Measurements from ENCODE around the gene PDE4D. TPM values are rescaled to one million over a fixed set of nuclear protein-coding genes. Genes with fewer than 3 reads are reported as not detected.

PDE4D gene
- total and polyA plus RNA-seq, 10 of the 15 experiments (the other 5 are each of a cell fraction or from before 2014, with no cell fraction given): 0.87 to 4.1 (median 2.2) TPM

- WGBS (ENCODE audit: insufficient coverage, insufficient replicate concordance, low lambda C conversion rate, missing lambda C conversion rate): 31% methylated on average over 4 of the region's 4 CpGs
- TF ChIP-seq POU2F2 (IDR thresholded peaks at IDR 0.05; ENCODE audit: borderline replicate concordance, low read depth, low read length) (no peak), ZBTB4 (CRISPR knock-in tag; IDR thresholded peaks at IDR 0.05) (no peak), FOXM1 (IDR thresholded peaks at IDR 0.05; ENCODE audit: low read depth, low read length) (no peak), POLR2AphosphoS5 (IDR thresholded peaks at IDR 0.05; ENCODE audit: low read length) (no peak), GABPA (IDR thresholded peaks at IDR 0.05; ENCODE audit: low read depth) (no peak), HCFC1 (IDR thresholded peaks at IDR 0.05; ENCODE audit: low read length) (no peak), DPF2 (IDR thresholded peaks at IDR 0.05) (no peak), BCL3 (IDR thresholded peaks at IDR 0.05; ENCODE audit: borderline replicate concordance, insufficient read depth, low read depth, low read length, poor library complexity, severe bottlenecking) (no peak), NKRF (conservative IDR thresholded peaks at IDR 0.05) (no peak), RCOR1 (conservative IDR thresholded peaks at IDR 0.05; ENCODE audit: low read depth, low read length) (no peak), FOS (IDR thresholded peaks at IDR 0.05; ENCODE audit: borderline replicate concordance, extremely low read depth, insufficient read length) (no peak), CBX3 (IDR thresholded peaks at IDR 0.05; ENCODE audit: borderline replicate concordance, low read depth) (no peak), HDAC2 (IDR thresholded peaks at IDR 0.05) (no peak), CHD4 (IDR thresholded peaks at IDR 0.05) (no peak), USF1 (IDR thresholded peaks at IDR 0.05; ENCODE audit: borderline replicate concordance, extremely low read length, insufficient read depth, low read depth, low read length) (no peak)
These were observed 566.1 kb downstream of the PDE4D start for GRCh38 chr5:59327191-59327980.

More at GRCh38 chr5:59327191-59327980, 566.1 kb downstream of the PDE4D start:
- no peaks in the 10 kb centered on the region for H3K27me3 ChIP-seq (replicated peaks in 1 of 2; ENCODE audit: control insufficient read depth in 2 of 2, insufficient read depth in 2 of 2, low read length in 1 of 2)
- SMC1A ChIA-PET (ENCODE audit: uncharacterized antibody, unreplicated experiment): interaction anchor here (0.6 to 1.4 kb wide), 3 partner anchors 9 to 469 kb away, joined by 3 to 5 read pairs (median 3); no protein-coding TSS in a partner anchor
- intact Hi-C loops (cut with micrococcal nuclease; ENCODE audit: unreplicated experiment) (no loop called here), in situ Hi-C loops (cut with MboI) (no loop called here)
- FAIRE-seq (no peak), DNase-seq (ENCODE audit: low read depth, low spot score) (no peak), ATAC-seq (no peak)
- H3K4me1 ChIP-seq (ENCODE audit: control insufficient read depth, insufficient read depth, low read length): no peaks in the 10 kb centered on the region
- CTCF ChIA-PET: interaction anchor here (0.8 to 1.2 kb wide), 3 partner anchors 53 to 139 kb away, joined by 3 read pairs; no protein-coding TSS in a partner anchor
- POLR2A ChIA-PET: no interaction called here
- no peaks in the 10 kb centered on the region for H3K79me2 ChIP-seq (ENCODE audit: control insufficient read depth, insufficient read depth, low read length)
- no peak overlapping the region for H3K27ac ChIP-seq (ENCODE audit: control insufficient read depth, insufficient read depth)
- RAD21 ChIA-PET (ENCODE audit: unreplicated experiment): no interaction called here
- H2AFZ ChIP-seq (ENCODE audit: control insufficient read depth, low read depth, low read length): no peak overlapping the region
- no TSS peak for BruUV-seq (replicated peaks)
- H3K4me3 ChIP-seq: no peak overlapping the region
- H3K36me3 ChIP-seq (ENCODE audit: control insufficient read depth in 2 of 2, insufficient read depth in 2 of 2, low read length in 1 of 2): no peaks in the 10 kb centered on the region
- H3K4me2 ChIP-seq (ENCODE audit: control insufficient read depth, insufficient read depth): no peak overlapping the region
- H3K9ac ChIP-seq (ENCODE audit: control insufficient read depth, insufficient read depth, low read length): no peak overlapping the region
- H3K9me3 ChIP-seq (replicated peaks; ENCODE audit: control insufficient read depth, insufficient read depth, low read length): no peaks in the 10 kb centered on the region
- H4K20me1 ChIP-seq (ENCODE audit: control insufficient read depth, insufficient read depth): no peaks in the 10 kb centered on the region

Data from GM12878 (cell line).